GM12874 (cell line): ENCODE results near the gene OR51B6.

Experiments
- TF ChIP-seq, protein P1 (sequence below): IDR thresholded peaks from 2 replicates; pipeline ENCODE4 v1.5.1; 2011; ENCODE audit warnings: low read depth, mild to moderate bottlenecking, control low read depth, low read length, moderate library complexity; ENCODE audit not compliant: insufficient read depth

OR51B6 gene

GRCh38 chr11:5324197-5324596 is 27.1 kb upstream of the OR51B6 start, which contains the start of gene OR51B2:
Gene OR51B2 (minus strand): TSS chr11:5324297. CDS start chr11:5324297, 0 bp downstream.
- TF ChIP-seq, protein P1, sequence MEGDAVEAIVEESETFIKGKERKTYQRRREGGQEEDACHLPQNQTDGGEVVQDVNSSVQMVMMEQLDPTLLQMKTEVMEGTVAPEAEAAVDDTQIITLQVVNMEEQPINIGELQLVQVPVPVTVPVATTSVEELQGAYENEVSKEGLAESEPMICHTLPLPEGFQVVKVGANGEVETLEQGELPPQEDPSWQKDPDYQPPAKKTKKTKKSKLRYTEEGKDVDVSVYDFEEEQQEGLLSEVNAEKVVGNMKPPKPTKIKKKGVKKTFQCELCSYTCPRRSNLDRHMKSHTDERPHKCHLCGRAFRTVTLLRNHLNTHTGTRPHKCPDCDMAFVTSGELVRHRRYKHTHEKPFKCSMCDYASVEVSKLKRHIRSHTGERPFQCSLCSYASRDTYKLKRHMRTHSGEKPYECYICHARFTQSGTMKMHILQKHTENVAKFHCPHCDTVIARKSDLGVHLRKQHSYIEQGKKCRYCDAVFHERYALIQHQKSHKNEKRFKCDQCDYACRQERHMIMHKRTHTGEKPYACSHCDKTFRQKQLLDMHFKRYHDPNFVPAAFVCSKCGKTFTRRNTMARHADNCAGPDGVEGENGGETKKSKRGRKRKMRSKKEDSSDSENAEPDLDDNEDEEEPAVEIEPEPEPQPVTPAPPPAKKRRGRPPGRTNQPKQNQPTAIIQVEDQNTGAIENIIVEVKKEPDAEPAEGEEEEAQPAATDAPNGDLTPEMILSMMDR: no peak

- TF ChIP-seq, protein P1: no peak
Observed at GRCh38 chr11:5335170-5335569, 16.1 kb upstream of the OR51B6 start.

DNA sequence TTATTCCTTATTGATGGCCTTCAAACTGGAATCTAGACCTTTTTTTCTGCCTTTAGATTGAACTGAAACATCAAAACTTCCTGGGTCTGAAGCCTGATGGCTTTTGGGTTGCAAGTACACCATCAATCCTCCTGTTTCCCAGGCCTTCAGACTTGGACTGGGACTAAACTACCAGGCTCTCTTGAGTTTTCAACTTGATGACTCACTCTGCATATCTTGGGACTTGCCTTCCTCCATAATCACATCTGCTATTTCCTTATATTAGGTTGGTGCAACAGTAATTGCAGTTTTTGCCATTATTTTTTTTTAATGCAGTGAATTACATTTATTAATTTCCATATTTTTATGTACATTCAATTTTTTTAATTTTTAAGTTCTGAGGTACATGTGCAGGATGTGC is 15.0 kb upstream of the OR51B6 start:
- TF ChIP-seq, protein P1: no peak

DNA sequence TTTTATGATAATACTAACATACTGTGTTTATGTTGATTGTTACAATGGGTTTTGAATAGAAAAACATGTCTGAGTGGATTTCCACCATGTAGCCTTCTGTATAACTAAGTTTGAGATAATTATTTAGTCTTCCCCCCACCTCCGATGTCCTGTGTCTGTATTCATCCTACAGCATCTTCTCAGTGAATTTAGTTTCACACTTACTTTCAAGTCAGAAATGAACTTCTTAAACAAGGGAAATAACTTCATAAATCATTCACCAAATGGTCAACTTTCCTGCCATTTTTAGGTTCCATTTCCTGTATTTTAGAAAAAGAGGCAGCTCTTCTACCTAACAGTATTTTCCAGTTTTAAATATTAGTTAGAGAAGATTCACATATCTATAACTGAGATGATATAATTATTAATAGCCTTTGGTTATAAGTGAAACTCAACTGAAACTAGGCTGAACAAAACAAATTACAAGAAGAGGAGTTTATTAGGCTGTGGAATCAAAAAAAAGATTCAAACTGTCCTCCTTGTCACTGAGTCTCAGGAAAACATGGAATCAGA is 11.5 kb upstream of the OR51B6 start:
- TF ChIP-seq, protein P1: no peak

DNA sequence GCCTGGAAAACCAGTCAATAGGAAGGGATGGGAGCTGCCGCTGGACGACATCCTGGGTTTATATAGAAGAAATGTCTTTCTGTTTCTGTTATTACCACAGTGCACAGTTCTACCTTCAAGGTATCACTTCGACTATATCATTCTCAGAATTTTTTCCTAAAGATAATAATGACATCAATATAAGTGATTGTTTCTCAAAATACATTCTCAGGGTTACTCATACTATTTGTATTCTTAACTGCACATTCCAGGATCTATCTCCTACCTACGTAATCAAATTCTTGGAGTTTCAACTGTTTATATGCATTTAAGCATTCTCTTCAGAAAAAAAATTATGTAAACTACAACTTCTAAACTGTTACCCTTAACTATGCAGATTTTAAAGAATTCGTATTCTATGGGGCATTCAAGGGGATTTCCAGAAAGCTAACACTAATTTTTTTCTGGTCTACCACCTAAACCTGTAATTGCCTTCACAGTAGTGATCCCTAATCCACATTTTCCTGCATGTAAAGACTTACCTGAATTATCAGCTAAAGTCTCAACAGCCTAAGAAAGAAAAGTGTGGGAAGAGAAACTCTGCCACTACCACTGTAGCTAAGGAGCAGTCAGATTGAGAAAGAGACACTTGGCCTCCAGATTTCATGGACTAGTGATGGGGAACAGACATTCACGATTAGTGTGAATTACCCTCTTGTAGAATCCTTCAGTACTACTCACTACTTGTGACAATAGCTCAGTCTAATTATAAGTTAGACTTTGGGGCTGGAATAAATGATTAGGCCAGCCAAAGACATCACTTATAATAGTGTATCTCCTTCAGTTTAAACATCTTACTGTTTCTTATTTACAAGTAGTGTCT is 7.6 kb upstream of the OR51B6 start, which contains the start of gene OR51B5:
Gene OR51B5 (minus strand): TSS at position 51 of the 862 bp plus-strand sequence. CDS start 0 bp downstream, at position 51.
- TF ChIP-seq, protein P1: no peak

DNA sequence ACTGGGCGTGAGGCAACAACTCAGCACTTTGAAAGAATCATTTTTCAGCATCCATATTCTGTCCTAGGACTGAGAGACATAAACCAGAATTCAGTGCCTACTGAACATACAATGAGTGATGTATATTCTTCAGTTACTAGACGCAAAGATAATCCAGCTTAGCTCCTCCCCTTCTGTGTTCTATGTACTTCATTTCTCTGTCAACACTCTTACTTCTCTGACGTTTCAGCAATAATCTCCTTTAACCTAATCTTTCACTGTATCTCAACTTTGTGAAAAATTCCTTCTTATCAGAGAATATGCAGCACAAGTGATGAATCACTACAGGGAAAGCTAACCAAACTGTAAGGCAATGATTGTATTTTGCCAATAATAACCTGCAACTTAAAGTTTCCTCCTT is 5.5 kb upstream of the OR51B6 start:
- TF ChIP-seq, protein P1: no peak

DNA sequence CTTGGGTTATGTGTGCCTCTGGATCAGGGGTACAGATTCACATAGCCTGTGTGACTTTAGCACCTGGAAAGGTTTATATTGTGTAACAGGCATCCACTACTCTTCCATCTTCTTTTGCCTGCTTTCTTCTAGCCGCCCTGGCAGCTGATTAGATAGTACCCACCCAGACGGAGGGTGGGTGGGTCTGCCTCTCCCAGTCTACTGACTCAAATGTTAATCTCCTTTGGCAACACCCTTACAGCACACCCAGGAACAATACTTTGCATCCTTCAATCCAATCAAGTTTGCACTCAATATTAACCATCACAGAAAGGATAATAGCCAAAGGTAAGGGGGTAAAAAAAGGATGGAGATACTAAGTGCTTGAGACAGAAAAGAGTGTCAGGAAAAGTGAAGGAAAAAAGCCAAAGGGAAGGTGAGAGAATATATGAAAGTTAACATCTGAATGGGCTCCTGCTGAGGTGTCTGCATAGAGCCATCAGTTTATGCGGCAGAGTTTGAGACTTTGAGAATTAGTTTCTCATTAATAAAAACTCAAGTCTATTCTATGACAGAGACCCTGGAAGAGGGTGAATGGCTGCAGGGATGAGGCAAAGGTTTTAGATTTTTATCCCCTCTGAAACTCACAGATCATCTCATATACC is 2.6 kb upstream of the OR51B6 start:
- TF ChIP-seq, protein P1: no peak
